HFFc6 (cell line): ENCODE data around the gene RMDN2. TPM values are rescaled to one million over a fixed set of nuclear protein-coding genes. Genes with fewer than 3 reads are reported as not detected.
"Not testable (repeated sequence)": the region's sequence is repeated elsewhere in the genome, so short reads cannot be mapped to it uniquely, and the experiment has no call there.

ENCODE experiments used
- DNase-seq: peaks from one replicate; pipeline ENCODE4 v3.0.0-alpha.2; 2018
- H3K27ac Mint-ChIP-seq: 2 replicates; pipeline ENCODE4 v1.8.0; 2020; ENCODE audit warnings: mild to moderate bottlenecking, mixed read lengths
- H3K27me3 Mint-ChIP-seq: 2 replicates; pipeline ENCODE4 v1.8.0; 2021; ENCODE audit warnings: mild to moderate bottlenecking, moderate library complexity, mixed read lengths; ENCODE audit not compliant: insufficient read depth
- H3K36me3 Mint-ChIP-seq: 2 replicates; pipeline ENCODE4 v1.8.0; 2021; ENCODE audit warnings: low read depth, mixed read lengths
- H3K4me1 Mint-ChIP-seq: 2 replicates; pipeline ENCODE4 v1.8.0; 2020; ENCODE audit warnings: low read depth, mixed read lengths
- H3K4me3 Mint-ChIP-seq: 2 replicates; pipeline ENCODE4 v1.8.0; 2020; ENCODE audit warnings: mild to moderate bottlenecking, moderate library complexity, mixed read lengths
- H3K9me3 Mint-ChIP-seq: 2 replicates; pipeline ENCODE4 v1.8.0; 2020; ENCODE audit warnings: mild to moderate bottlenecking, mixed read lengths
- total RNA-seq, 6 experiments: library from RNA; stranded (reverse); fragmentation: NEBNext Ultra II Directional; extraction: Animal tissue kit (Norgen Biotek cat#: 25700); gene quantifications; 2 replicates in 1 of 6; 3 replicates in 5 of 6; pipeline ENCODE4 v1.2.3, GENCODE V29; 2021
- TF ChIP-seq, protein P1 (sequence below): fragments of 200-600 bp; sonication (generic); IDR thresholded peaks from 2 replicates; pipeline ENCODE4 v1.5.0; 2021; ENCODE audit warnings: antibody characterized with exemption, mild to moderate bottlenecking

RMDN2 gene
- total RNA-seq, 6 experiments from 2014 or later, result 2.6 to 6.7 (median 3.4) TPM

DNA sequence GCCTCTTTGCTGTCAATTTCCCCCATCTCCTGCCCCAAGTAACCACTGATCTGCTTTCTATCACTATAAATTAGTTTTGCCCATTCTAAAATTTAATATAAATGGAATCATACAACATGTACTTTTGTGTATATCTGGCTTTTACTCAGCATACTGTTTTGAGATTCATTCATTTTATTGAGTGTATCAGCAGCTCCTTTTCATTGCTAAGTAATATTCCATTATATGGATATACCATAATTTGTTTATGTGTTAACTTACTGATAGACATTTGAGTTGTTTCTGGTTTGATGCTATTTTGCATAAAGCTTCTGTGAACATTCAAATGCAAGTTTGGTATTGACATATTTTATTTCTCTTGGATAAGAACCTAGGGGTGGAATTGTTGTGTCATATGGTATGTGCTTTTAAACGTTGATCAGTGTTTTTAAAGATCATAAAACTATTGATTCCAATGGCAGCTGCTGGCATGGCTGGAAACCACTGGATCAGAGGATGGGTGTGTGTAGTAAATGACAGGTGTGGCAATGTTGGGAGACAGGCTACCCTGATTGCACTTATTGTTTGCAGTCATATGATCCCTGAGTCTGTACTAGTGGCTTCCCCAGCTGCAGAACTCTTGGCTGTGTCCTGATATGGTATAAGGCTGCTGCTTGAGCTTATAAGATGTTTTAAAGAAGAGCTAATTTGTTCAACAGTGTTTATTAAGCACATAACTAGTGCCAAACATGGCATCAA, 75.6 kb downstream of the RMDN2 start:
- Mint-ChIP-seq H3K4me1 (no peaks in the 10 kb centered on the region), H3K27me3 (no peaks in the 10 kb centered on the region; the same call in 1 of the 2 replicates), H3K27ac (no peak overlapping the region), H3K36me3 (peaks cover 7% of the 10 kb centered on the region; the same call in 1 of the 2 replicates), H3K9me3 (no peaks in the 10 kb centered on the region; the same call in 1 of the 2 replicates), H3K4me3 (no peak overlapping the region)
- DNase-seq, result no peak
- TF ChIP-seq, protein P1, sequence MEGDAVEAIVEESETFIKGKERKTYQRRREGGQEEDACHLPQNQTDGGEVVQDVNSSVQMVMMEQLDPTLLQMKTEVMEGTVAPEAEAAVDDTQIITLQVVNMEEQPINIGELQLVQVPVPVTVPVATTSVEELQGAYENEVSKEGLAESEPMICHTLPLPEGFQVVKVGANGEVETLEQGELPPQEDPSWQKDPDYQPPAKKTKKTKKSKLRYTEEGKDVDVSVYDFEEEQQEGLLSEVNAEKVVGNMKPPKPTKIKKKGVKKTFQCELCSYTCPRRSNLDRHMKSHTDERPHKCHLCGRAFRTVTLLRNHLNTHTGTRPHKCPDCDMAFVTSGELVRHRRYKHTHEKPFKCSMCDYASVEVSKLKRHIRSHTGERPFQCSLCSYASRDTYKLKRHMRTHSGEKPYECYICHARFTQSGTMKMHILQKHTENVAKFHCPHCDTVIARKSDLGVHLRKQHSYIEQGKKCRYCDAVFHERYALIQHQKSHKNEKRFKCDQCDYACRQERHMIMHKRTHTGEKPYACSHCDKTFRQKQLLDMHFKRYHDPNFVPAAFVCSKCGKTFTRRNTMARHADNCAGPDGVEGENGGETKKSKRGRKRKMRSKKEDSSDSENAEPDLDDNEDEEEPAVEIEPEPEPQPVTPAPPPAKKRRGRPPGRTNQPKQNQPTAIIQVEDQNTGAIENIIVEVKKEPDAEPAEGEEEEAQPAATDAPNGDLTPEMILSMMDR, result no peak

DNA sequence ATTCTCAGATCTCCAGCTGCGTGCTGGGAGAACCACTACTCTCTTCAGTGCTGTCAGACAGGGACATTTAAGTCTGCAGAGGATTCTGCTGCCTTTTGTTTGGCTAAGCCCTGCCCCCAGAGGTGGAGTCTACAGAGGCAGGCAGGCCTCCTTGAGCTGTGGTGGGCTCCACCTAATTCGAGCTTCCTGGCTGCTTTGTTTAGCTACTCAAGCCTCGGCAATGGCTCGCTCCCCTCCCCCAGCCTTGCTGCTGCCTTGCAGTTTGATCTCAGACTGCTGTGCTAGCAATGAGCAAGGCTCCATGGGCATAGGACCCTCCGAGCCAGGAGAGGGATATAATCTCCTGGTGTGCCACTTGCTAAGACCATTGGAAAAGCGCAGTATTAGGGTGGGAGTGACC, 85.1 kb downstream of the RMDN2 start:
- H3K27ac Mint-ChIP-seq, H3K4me3 Mint-ChIP-seq, H3K9me3 Mint-ChIP-seq, H3K27me3 Mint-ChIP-seq, DNase-seq, H3K36me3 Mint-ChIP-seq: not testable (repeated sequence)
- peaks cover 14% of the 10 kb centered on the region; the same call in 1 of the 2 replicates for H3K4me1 Mint-ChIP-seq

DNA sequence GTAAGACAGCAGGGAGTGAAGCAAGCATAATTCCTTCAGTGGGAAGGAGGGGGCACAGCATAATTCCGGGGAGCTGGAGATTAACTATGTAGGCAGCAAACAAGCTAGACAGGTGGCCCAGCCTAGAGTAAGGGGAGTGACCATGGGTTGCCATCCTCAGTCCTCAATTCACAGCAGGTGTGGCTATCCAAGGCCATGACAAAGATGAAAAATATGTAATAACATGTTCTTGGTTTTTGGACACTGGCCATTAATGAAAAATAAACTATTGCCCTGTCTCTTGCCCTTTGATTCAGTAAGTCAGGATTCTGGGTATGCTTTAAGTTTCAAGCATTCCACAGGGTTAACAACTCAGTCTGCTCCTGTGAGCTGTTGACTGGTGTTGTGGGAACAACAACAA, 85.9 kb downstream of the RMDN2 start:
- TF ChIP-seq, protein P1, result no peak
- Mint-ChIP-seq H3K27ac (no peak overlapping the region), H3K27me3 (peaks cover 6% of the 10 kb centered on the region), H3K4me1 (peaks cover 17% of the 10 kb centered on the region; the same call in 1 of the 2 replicates), H3K4me3 (no peak overlapping the region), H3K9me3 (no peaks in the 10 kb centered on the region; the same call in 1 of the 2 replicates), H3K36me3 (no peaks in the 10 kb centered on the region; the same call in 1 of the 2 replicates)
- no peak for DNase-seq

DNA sequence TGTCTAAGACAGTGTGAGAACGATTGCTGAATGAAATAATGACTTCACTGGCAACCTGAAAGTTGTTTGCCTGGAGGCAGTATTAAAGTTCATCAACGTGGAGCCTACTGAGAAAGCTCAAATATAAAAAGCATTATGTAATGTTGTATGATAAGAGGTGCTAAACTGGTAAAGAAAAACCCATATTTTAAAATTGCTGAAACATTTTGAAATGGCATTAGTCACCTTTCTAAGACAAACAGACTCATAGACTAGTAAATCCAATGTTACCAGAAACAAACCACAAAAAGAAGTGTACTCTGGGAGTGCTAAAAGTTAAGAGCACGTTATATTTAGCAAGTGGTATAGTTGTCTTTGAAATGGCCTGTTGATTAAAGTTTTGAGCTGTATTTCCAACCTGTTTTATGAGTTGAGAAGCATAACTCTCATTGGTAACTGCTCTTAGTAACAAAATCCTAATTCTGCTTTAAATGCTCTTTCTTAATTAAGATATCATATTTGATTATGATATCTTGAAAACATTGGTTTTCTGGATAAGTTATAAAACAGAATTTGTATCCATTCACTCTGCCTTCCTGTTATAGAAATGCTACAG, 88.2 kb downstream of the RMDN2 start:
- peak; percentile 39 for DNase-seq
- no peaks in the 10 kb centered on the region for H3K36me3 Mint-ChIP-seq
- H3K27me3 Mint-ChIP-seq, result peaks cover 11% of the 10 kb centered on the region
- no peak overlapping the region for H3K27ac Mint-ChIP-seq
- no peak overlapping the region for H3K4me3 Mint-ChIP-seq
- TF ChIP-seq, protein P1, result no peak
- H3K9me3 Mint-ChIP-seq, result no peaks in the 10 kb centered on the region; the same call in 1 of the 2 replicates
- peaks cover 21% of the 10 kb centered on the region; the same call in 1 of the 2 replicates for H3K4me1 Mint-ChIP-seq

DNA sequence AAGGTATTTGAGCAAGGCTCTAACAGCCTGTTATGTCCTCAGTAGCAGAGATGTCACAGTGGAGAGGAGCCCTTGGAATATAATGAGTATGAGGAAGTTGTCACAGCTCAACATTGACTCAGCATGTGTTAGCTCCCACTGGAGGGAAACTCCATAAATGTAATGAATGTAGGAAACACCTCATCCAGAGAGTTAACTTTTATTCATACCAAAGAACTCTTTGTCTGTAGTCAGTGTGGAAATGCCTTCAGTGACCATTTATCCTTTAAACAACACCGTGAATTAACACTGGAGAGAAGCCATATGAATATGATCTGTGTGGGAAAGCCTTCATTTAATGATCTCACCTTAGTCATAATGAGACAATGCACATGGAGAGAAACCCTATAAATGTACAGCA, 91.1 kb downstream of the RMDN2 start:
- no peak overlapping the region for H3K27ac Mint-ChIP-seq
- H3K4me3 Mint-ChIP-seq, result no peak overlapping the region
- no peak for DNase-seq
- no peaks in the 10 kb centered on the region; the same call in 1 of the 2 replicates for H3K9me3 Mint-ChIP-seq
- H3K36me3 Mint-ChIP-seq, result no peaks in the 10 kb centered on the region
- peaks cover 21% of the 10 kb centered on the region; the same call in 1 of the 2 replicates for H3K4me1 Mint-ChIP-seq
- TF ChIP-seq, protein P1, result no peak
- H3K27me3 Mint-ChIP-seq, result peaks cover 6% of the 10 kb centered on the region

DNA sequence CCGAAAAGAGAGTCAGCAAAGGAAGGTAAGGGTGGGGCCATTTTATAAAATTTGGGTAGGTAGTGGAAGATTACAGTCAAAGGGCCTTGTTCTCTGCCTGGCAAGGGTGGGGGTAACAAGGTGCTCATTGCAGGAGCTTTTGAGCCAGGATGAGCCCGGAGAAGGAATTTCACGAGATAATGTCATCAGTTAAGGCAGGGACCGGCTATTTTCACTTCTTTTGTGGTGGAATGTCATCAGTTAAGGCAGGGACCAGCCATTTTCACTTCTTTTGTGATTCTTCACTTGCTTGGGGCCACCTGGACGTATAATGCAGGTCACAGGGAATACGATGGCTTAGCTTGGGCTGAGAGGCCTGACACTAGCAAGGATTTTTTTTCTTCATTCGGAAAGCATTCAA, 92.7 kb downstream of the RMDN2 start:
- Mint-ChIP-seq H3K27me3 (peaks cover 7% of the 10 kb centered on the region), H3K4me3 (no peak overlapping the region), H3K4me1 (peaks cover 21% of the 10 kb centered on the region; the same call in 1 of the 2 replicates), H3K36me3 (no peaks in the 10 kb centered on the region), H3K9me3 (no peaks in the 10 kb centered on the region; the same call in 1 of the 2 replicates), H3K27ac (no peak overlapping the region)
- TF ChIP-seq, protein P1, result no peak
- no peak for DNase-seq

DNA sequence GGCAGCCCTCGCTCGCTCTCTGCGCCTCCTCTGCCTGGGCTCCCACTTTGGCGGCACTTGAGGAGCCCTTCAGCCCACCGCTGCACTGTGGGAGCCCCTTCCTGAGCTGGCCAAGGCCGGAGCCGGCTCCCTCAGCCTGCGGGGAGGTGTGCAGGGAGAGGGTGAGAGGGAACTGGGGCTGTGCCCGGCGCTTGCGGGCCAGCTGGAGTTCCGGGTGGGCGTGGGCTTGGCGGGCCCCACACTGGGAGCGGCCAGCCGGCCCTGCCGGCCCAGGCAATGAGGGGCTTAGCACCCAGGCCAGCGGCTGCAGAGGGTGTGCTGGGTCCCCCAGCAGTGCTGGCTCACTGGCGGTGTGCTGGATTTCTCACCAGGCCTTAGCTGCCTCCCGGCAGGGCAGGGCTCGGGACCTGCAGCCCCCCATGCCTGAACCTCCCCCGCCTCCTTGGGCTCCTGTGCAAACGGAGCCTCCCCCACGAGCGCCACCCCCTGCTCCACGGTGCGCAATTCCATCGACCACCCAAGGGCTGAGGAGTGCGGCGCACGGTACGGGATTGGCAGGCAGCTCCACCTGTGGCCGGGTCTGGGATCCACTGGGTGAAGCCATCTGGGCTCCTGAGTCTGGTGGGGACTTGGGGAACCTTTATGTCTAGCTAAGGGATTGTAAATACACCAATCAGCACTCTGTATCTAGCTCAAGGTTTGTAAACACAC, 95.4 kb downstream of the RMDN2 start:
- H3K4me1 Mint-ChIP-seq, H3K4me3 Mint-ChIP-seq, H3K9me3 Mint-ChIP-seq, H3K27ac Mint-ChIP-seq, H3K36me3 Mint-ChIP-seq, DNase-seq: not testable (repeated sequence)
- peaks cover 10% of the 10 kb centered on the region for H3K27me3 Mint-ChIP-seq
